Measurements from ENCODE around the gene MRPL46.
"Not testable (repeated sequence)": the region's sequence is repeated elsewhere in the genome, so short reads cannot be mapped to it uniquely, and the experiment has no call there.

The MRPL46 gene

DNA sequence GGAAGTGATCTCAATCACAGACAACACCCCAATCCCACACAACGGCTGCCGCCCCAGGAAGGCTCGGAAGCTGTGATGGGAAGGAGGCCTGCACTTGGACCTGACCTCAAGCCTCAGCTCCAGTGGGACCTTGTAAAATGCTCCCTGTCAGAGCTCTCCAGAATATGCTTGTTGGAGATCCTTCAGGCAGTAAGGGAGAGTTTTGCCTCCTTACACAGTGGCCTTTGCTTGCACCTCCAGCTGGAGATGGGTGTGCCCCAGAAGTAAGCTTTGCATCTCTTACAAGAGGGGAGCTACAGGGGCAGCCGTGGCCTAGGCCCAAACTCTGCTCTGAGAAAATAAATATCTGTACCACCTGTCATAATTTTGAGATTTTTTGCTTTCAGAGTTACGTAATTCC, 10.7 kb upstream of the MRPL46 start:
- no peak for DNase-seq (ENCODE audit: low read depth)

DNA sequence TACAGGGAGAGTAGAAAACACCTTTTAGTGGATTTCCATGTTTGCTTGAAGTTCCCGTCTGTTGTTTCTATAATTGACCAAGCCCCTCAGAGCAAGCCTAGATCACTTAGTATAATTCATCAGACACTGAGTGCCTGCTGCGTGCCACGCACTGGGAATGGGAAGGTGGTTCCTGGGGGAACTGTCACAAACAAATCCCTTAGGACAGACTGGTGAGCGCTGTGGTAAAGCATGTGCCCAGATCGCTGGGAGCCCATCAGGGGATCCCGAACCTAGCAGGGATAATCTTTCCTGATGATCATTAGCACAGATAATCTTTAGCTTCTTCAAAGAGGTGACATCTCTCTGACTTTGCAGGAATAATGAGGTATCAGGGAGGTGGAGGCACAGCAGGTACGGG, 9.9 kb upstream of the MRPL46 start:
- no peak for DNase-seq (ENCODE audit: low read depth)

GRCh38 chr15:88476635-88477060, 9.5 kb upstream of the MRPL46 start:
- peak; percentile 5 for DNase-seq (ENCODE audit: low read depth)

DNA sequence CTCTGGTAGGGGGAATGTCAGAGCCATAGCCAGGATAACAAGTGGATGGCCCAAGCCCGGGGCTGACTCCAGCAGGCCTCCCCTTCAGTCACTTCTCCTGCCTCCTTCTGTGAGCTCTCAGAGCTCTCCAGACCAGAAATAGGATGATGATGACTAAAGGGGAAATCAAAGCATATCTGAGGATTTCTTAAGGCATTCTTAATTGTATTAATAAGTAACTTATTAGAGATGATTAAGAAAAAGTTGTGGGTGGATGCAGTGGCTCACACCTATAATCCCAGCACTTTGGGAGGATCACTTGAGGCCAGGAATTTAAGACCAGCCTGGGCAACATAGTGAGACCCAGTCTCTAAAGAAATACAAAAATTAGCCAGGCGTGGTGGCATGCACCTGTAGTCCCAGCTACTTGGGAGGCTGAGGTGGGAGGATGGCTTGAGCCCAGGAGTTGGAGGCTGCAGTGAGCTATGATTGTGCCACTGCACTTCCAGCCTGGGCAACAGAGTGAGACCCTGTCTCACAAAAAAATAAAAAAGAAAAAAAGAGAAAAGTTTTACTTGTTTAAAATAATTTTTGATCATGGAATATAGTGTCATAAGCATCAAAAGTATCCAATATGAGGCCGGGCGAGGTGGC, 6.6 kb upstream of the MRPL46 start:
- not testable (repeated sequence) for DNase-seq (ENCODE audit: low read depth)

DNA sequence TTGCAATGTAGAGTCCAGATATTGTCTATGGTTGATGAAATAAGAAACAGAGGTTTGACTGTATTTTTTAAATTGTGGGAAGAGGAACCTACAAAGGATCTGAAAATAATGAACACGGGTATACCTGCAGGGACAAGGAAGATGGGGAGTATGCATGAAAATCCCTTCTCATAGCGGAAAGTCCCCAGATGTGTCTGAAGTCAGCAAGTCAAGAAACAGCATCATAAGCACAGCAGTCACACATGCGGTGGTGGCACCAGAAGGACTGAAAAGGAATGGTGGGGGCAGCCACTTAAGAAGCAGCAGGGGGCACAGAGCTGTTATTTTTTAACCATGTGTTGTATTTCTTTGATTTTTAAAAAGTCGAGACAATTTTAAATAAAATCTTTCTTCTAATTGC, 5.0 kb upstream of the MRPL46 start:
- no peak for DNase-seq (ENCODE audit: low read depth)

DNA sequence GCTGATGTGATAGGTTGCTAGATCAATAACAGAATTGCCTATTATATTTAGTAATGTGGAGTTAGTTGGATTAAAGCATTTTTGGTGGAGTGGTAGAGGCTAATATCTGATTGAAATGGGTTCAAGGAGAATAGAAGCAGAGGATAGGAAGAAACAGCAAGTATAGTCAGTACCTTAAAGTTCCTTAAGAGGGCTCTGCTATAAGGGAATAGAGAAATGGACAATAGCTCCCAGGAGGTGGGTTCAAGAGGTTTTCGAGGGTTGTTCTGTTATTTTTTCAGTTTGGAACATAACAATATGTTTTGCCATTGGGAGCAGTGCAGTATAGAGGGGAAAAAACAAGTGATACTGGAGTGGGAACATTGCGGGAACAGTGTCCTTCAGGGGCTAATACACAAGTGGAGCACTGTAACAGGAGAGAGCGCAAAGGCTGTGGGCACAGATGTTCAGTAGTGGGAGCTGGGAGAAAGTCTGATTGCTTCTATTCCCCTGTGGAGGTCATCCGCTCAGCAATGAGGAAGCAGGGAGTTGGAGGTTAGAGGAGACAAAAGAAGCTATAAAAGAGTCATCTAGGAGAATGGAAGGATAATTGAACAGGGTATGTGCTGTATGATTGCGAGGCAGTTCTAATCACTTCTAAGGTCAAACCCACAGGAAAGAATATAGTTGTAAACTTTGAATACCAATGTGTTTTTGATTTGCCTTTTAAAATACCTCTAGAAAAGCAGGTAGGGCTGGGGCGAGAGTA, 3.6 kb upstream of the MRPL46 start:
- no peak for DNase-seq (ENCODE audit: low read depth)

DNA sequence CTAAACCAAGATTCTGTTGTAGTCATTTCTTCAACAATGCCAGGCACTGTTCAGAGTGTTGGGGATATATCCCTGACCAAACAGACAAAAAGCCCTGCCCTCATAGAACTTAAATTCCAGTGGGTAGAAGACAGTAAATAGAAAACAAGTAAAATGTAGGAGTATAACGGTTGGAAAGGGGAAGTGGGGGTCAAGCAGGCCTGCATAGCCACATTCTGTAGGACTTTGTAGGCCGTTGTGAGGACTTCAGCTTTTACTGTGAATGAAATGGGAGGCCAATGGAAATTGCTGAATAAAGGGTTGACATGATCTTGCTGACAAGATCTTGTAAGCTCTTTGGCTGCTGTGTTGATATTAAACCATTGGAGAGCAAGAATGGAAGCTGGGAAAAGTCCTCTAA, 2.1 kb upstream of the MRPL46 start:
- DNase-seq (ENCODE audit: low read depth): no peak

DNA sequence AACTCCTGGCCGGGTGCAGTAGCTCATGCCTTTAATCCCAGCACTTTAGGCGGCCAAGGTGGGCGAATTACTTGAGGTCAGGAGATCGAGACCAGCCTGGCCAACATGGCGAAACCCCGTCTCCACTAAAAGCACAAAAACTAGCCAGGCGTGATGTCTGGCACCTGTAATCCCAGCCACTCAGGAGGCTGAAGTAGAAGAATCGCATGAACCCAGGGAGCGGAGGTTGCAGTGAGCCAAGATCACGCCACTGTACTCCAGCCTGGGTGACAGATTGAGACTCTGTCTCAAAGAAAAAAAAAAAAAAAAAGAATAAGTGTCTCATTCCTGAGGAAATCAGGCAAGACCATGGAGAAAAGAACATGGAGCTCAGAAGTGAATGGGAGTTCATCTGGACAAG, 1.5 kb upstream of the MRPL46 start:
- DNase-seq (ENCODE audit: low read depth): not testable (repeated sequence)

GRCh38 chr15:88467935-88468528, 844 bp upstream of the MRPL46 start:
- no peak for DNase-seq (ENCODE audit: low read depth)

GRCh38 chr15:88465633-88466224, 1.5 kb downstream of the MRPL46 start:
- DNase-seq (ENCODE audit: low read depth): no peak

GRCh38 chr15:88463870-88464532, 3.2 kb downstream of the MRPL46 start:
- no peak for DNase-seq (ENCODE audit: low read depth)

- no peak for DNase-seq (ENCODE audit: low read depth)
Measured at GRCh38 chr15:88456733-88457132, 10.5 kb downstream of the MRPL46 start.

DNA sequence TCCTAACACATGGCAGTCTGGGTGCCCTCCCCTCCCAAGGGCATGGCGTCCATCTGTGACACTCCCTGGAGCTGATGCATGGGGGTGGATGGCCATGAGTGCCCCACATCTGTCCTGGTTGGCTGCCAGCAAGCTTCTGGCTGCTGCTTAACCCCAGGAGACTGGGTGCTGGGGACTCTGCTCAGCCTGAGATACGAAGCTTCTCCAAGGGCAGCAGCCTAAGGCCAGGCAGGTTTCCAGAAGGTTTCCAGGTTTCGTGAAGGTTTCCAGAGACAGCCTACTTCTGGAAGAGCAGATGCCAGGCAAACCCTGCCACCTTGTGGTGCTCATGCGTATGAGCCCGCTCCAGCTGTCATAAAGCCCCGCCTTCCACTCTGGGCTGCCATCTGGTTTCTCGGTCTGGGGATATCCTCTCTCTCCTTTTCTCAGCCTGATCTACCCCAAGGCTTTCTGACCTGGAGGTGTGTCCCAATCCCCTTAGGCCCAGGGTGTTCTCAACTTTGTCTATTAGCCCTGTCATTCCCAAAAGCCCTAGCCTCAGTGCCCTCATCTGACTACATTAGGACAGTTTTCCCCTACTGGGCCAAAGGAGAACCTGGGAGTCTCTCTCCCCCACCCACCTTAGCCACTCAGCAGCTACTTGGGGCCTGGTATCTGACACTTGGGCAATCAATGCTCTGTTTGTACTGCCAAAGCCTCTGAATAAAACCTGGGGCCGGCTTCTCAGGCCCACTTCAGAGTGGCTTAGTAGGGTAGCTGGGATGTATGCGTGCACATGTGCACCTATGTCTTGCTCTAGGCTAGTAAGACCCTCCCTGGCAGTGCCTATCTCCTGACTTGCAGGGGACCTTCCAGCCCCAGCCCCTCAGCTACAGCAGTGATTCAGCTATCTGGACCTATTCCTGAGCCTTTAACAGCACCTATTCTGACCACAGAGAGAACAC, 12.0 kb downstream of the MRPL46 start:
- peak; percentile 8 for DNase-seq (ENCODE audit: low read depth)

DNA sequence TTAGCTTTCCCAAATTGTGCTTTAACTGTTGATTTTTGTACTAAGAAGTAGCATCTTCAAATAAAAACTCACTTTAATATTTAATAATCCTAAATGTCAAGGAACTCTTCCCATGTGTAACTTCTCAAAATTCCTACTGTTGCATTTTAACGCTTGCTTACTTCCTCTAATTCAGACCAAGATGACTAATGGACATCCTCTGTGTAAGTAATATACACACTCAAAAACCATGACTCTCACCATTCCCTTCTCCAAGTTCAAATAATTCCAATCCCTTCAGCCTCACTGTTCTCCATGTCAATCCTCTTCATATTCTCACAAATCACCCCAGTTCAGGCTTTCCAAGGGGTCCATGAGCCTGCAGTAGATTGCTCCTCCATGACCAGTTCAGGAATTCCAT, 13.0 kb downstream of the MRPL46 start:
- DNase-seq (ENCODE audit: low read depth): no peak

DNA sequence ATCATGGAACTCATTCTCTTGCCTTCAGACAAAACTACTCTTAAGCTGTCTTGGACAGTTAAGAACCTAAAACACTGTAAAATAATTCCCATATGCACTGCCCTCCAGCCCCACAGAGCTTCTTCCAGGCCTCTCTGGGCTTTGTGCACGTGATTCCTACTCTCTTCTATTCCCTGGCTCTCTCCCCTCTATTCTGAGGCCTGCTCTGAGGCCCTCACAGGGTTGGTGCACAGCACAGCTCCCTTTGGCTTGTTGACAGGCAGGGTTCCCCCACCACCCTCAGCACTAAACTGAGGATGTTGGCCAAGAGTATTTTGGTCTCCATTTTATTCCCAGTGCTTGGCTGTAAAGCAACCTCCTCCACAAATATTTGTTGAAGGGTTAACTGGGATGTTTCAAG, 13.5 kb downstream of the MRPL46 start:
- DNase-seq (ENCODE audit: low read depth): no peak

- no peak for DNase-seq (ENCODE audit: low read depth)
Measured at GRCh38 chr15:88450125-88450798, 16.9 kb downstream of the MRPL46 start.

- DNase-seq (ENCODE audit: low read depth): no peak
Measured at GRCh38 chr15:88449581-88449980, 17.6 kb downstream of the MRPL46 start.

GRCh38 chr15:88448991-88449461, 18.2 kb downstream of the MRPL46 start:
- no peak for DNase-seq (ENCODE audit: low read depth)

GRCh38 chr15:88447741-88448140, 19.4 kb downstream of the MRPL46 start:
- no peak for DNase-seq (ENCODE audit: low read depth)

DNA sequence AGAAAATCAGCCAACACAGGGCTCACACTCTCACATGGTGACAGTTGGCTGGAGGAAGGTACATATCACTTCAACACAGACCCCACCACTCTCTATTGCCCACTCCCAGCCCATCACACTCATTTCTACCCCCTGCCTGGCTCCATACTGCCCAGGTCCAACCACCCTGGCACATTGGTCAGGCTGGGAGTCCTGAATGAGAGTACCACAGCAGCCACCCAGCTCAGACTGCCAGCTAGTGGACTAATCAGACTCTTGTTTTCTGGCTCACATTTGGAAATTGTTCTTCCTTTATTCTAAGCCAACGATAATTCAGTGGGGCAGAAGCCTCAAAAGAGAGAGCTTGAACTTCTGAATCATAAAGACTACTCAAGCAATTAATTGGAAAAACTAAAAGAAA, 20.0 kb downstream of the MRPL46 start:
- DNase-seq (ENCODE audit: low read depth): no peak
